ENCODE data around the gene LSM14B. TPM values are rescaled to one million over a fixed set of nuclear protein-coding genes. Genes with fewer than 3 reads are reported as not detected.
"Not testable (repeated sequence)": the region's sequence is repeated elsewhere in the genome, so short reads cannot be mapped to it uniquely, and the experiment has no call there.

LSM14B gene
- 0.98 TPM for polyA plus RNA-seq

GRCh38 chr20:62121776-62122653, at the start of gene LSM14B:
Gene LSM14B, plus strand, starts transcription at chr20:62122475. Its CDS starts 192 bp downstream, at chr20:62122667.
- peaks cover 3% of the 10 kb centered on the region for H3K27me3 Mint-ChIP-seq
- no peaks in the 10 kb centered on the region for H3K9me3 Mint-ChIP-seq
- H3K27ac Mint-ChIP-seq, result peak within 1 kb of the TSS; percentile 87 to 100 (median 92)
- no peaks in the 10 kb centered on the region for H3K36me3 Mint-ChIP-seq
- H3K4me1 Mint-ChIP-seq, result peaks cover 15 to 17% (median 15%) of the 10 kb centered on the region in 3 donors
- H3K4me3 Mint-ChIP-seq, result peak within 1 kb of the TSS; percentile 87 to 97 (median 96)

GRCh38 chr20:62073323-62073722, 49.0 kb upstream of the LSM14B start:
- Mint-ChIP-seq H3K27me3 (peaks cover 3% of the 10 kb centered on the region), H3K4me1 (no peaks in the 10 kb centered on the region), H3K36me3 (peaks cover 2% of the 10 kb centered on the region), H3K27ac (no peak overlapping the region), H3K9me3 (peaks cover 11 to 23% (median 12%) of the 10 kb centered on the region in 3 donors), H3K4me3 (no peak overlapping the region)

- Mint-ChIP-seq H3K36me3 (peaks cover 2% of the 10 kb centered on the region), H3K27ac (no peak overlapping the region), H3K4me1 (no peaks in the 10 kb centered on the region), H3K27me3 (peaks cover 11% of the 10 kb centered on the region), H3K9me3 (peaks cover 11 to 22% (median 13%) of the 10 kb centered on the region in 3 donors), H3K4me3 (peak overlapping the region in 1 of 4 donors; percentile 45)
Measured at GRCh38 chr20:62079166-62079565, 43.1 kb upstream of the LSM14B start.

GRCh38 chr20:62080249-62080990, 41.9 kb upstream of the LSM14B start:
- Mint-ChIP-seq H3K4me3 (peak overlapping the region in 1 of 4 donors; percentile 25), H3K27ac (no peak overlapping the region), H3K27me3 (peaks cover 14% of the 10 kb centered on the region), H3K36me3 (no peaks in the 10 kb centered on the region), H3K9me3 (peaks cover 10 to 17% (median 11%) of the 10 kb centered on the region in 3 donors), H3K4me1 (no peaks in the 10 kb centered on the region)

GRCh38 chr20:62083312-62083711, 39.0 kb upstream of the LSM14B start:
- Mint-ChIP-seq H3K9me3 (peaks cover 7 to 11% (median 8%) of the 10 kb centered on the region in 3 donors), H3K36me3 (no peaks in the 10 kb centered on the region), H3K27me3 (peaks cover 19% of the 10 kb centered on the region), H3K4me3 (no peak overlapping the region), H3K27ac (no peak overlapping the region), H3K4me1 (no peaks in the 10 kb centered on the region)

GRCh38 chr20:62084224-62084623, 38.1 kb upstream of the LSM14B start:
- H3K4me1 Mint-ChIP-seq, H3K9me3 Mint-ChIP-seq, H3K4me3 Mint-ChIP-seq, H3K36me3 Mint-ChIP-seq, H3K27ac Mint-ChIP-seq: not testable (repeated sequence)
- H3K27me3 Mint-ChIP-seq, result peaks cover 16% of the 10 kb centered on the region

- Mint-ChIP-seq H3K27me3 (peaks cover 15% of the 10 kb centered on the region), H3K9me3 (peaks cover 0 to 5% (median 3%) of the 10 kb centered on the region in 3 donors), H3K36me3 (no peaks in the 10 kb centered on the region), H3K4me3 (no peak overlapping the region), H3K27ac (no peak overlapping the region), H3K4me1 (no peaks in the 10 kb centered on the region)
Measured at GRCh38 chr20:62085206-62085605, 37.1 kb upstream of the LSM14B start.

- H3K36me3 Mint-ChIP-seq, result no peaks in the 10 kb centered on the region
- peaks cover 0 to 5% (median 0%) of the 10 kb centered on the region in 3 donors for H3K9me3 Mint-ChIP-seq
- no peak overlapping the region for H3K27ac Mint-ChIP-seq
- no peaks in the 10 kb centered on the region for H3K4me1 Mint-ChIP-seq
- H3K4me3 Mint-ChIP-seq, result no peak overlapping the region
- H3K27me3 Mint-ChIP-seq, result peaks cover 13% of the 10 kb centered on the region
Measured at GRCh38 chr20:62087227-62087626, 35.0 kb upstream of the LSM14B start.

- no peaks in the 10 kb centered on the region for H3K4me1 Mint-ChIP-seq
- no peaks in the 10 kb centered on the region for H3K36me3 Mint-ChIP-seq
- H3K27me3 Mint-ChIP-seq, result peaks cover 13% of the 10 kb centered on the region
- H3K4me3 Mint-ChIP-seq, result no peak overlapping the region
- H3K9me3 Mint-ChIP-seq, result peaks cover 0 to 6% (median 1%) of the 10 kb centered on the region in 3 donors
- H3K27ac Mint-ChIP-seq, result no peak overlapping the region
Measured at GRCh38 chr20:62087632-62088031, 34.6 kb upstream of the LSM14B start.

- no peaks in the 10 kb centered on the region for H3K36me3 Mint-ChIP-seq
- no peak overlapping the region for H3K4me3 Mint-ChIP-seq
- no peak overlapping the region for H3K27ac Mint-ChIP-seq
- H3K4me1 Mint-ChIP-seq, result no peaks in the 10 kb centered on the region
- peaks cover 0 to 6% (median 2%) of the 10 kb centered on the region in 3 donors for H3K9me3 Mint-ChIP-seq
- H3K27me3 Mint-ChIP-seq, result peaks cover 15% of the 10 kb centered on the region
Measured at GRCh38 chr20:62088258-62089127, 33.8 kb upstream of the LSM14B start.

GRCh38 chr20:62089393-62089792, 32.9 kb upstream of the LSM14B start:
- Mint-ChIP-seq H3K4me1 (no peaks in the 10 kb centered on the region), H3K27ac (no peak overlapping the region), H3K36me3 (no peaks in the 10 kb centered on the region), H3K9me3 (peaks cover 0 to 6% (median 2%) of the 10 kb centered on the region in 3 donors), H3K4me3 (no peak overlapping the region), H3K27me3 (peaks cover 15% of the 10 kb centered on the region)

GRCh38 chr20:62096421-62097380, 25.6 kb upstream of the LSM14B start:
- no peaks in the 10 kb centered on the region for H3K4me1 Mint-ChIP-seq
- H3K27ac Mint-ChIP-seq, result no peak overlapping the region
- peaks cover 21% of the 10 kb centered on the region for H3K27me3 Mint-ChIP-seq
- peaks cover 0 to 13% (median 12%) of the 10 kb centered on the region in 3 donors for H3K9me3 Mint-ChIP-seq
- no peak overlapping the region for H3K4me3 Mint-ChIP-seq
- no peaks in the 10 kb centered on the region for H3K36me3 Mint-ChIP-seq

- H3K9me3 Mint-ChIP-seq, result peaks cover 0 to 15% (median 9%) of the 10 kb centered on the region in 3 donors
- H3K4me3 Mint-ChIP-seq, result no peak overlapping the region
- no peak overlapping the region for H3K27ac Mint-ChIP-seq
- H3K4me1 Mint-ChIP-seq, result no peaks in the 10 kb centered on the region
- H3K27me3 Mint-ChIP-seq, result peaks cover 16% of the 10 kb centered on the region
- peaks cover 2% of the 10 kb centered on the region for H3K36me3 Mint-ChIP-seq
Measured at GRCh38 chr20:62097881-62098407, 24.3 kb upstream of the LSM14B start.
